ENCODE measurements around the gene PTPRA.
"Not testable (repeated sequence)": the region's sequence is repeated elsewhere in the genome, so short reads cannot be mapped to it uniquely, and the experiment has no call there.

Gene PTPRA, protein sequence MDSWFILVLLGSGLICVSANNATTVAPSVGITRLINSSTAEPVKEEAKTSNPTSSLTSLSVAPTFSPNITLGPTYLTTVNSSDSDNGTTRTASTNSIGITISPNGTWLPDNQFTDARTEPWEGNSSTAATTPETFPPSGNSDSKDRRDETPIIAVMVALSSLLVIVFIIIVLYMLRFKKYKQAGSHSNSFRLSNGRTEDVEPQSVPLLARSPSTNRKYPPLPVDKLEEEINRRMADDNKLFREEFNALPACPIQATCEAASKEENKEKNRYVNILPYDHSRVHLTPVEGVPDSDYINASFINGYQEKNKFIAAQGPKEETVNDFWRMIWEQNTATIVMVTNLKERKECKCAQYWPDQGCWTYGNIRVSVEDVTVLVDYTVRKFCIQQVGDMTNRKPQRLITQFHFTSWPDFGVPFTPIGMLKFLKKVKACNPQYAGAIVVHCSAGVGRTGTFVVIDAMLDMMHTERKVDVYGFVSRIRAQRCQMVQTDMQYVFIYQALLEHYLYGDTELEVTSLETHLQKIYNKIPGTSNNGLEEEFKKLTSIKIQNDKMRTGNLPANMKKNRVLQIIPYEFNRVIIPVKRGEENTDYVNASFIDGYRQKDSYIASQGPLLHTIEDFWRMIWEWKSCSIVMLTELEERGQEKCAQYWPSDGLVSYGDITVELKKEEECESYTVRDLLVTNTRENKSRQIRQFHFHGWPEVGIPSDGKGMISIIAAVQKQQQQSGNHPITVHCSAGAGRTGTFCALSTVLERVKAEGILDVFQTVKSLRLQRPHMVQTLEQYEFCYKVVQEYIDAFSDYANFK

DNA sequence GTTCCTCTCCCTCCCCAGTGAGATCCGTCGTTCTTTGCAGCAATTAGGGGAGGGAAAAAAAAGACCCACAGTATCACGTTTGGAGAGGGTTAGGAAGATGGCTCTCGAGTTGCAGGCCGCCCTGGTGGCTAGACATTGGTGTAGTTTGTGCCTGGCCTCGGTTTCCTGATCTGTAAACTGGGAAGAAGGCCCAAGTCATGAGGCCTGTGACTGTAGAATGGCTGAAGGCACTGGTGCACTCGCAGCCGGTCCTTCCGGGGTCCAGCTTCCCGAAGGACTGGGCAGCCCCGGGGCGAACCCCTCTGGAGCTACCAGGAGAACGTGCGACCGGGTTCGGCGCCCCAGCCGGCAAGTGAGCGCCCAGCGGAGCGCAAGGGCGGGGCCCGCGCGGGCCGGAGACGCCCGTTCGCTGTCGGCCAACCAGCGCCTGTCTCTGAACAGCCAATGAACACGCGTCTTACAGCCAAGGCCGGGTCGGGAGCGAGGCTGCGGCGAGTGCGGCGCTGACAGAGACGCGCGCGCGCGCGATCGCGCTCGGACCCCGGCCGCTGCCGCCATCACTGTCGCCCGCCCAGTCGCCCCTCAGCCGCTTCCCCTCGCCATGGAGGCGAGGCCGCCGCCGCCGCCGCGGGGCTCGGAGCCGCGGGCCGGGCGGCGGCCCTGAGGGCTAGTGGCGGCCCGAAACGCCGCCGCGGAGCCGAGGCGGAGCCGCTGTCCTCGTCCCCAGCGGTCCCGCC, at the start of gene PTPRA:
Gene PTPRA, plus strand, starts transcription at position 472 of the 737 bp plus-strand sequence. CDS start 90,797 bp downstream, outside the sequence.
- DNase-seq, result peak; percentile 91

DNA sequence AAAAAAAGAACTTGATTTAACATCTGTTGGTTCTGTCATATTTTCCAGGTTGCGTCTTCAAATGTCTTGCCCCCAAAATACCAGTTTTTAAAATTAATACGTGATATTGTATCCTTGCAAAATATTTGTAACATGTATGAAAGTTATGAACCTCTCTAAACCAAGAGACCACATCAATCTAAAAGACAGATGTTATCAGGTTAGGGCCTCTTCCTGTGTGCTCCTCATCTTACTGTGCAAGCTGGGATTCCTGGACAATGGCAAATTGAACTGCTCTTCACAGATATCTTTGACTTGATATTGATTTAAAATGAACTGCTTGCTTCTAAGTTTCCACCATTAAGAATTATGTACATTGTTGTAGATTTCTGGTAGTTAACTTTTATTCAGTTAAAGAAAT, 47.5 kb upstream of the PTPRA start:
- DNase-seq, result no peak

DNA sequence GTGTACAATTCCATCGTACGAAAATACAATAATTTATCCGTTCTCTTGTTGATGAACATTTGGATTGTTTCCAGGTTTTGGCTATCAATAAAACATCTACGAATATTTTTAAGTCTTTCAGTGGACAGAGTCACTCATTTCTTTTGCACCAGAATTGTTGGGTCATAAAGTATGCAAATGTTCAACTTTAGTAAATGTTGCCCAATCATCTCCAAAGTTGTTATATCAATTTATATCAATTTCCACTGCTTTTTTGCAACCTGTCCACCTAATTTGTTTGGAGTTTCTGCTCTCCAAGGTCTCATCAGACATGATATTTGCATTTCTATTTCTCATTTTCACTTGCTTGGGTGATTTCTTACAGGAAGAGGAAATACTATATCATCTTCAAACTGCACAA, 46.6 kb upstream of the PTPRA start:
- DNase-seq, result no peak

DNA sequence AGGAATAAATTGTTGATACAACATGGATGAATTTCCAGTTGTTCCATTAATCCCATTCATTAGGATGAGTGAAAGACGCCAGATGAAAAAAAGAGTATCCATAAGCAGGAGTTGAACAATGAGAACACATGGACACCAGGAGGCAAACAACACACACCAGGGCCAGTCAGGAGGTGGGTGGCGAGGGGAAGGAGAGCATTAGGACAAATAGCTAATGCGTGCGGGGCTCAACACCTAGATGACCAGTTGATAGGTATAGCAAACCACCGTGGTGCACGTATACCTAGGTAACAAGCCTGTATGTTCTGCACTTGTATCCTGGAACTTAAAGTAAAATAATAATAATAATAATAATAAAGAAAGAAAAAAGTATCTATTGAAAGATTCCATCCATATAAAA, 43.9 kb upstream of the PTPRA start:
- no peak for DNase-seq

DNA sequence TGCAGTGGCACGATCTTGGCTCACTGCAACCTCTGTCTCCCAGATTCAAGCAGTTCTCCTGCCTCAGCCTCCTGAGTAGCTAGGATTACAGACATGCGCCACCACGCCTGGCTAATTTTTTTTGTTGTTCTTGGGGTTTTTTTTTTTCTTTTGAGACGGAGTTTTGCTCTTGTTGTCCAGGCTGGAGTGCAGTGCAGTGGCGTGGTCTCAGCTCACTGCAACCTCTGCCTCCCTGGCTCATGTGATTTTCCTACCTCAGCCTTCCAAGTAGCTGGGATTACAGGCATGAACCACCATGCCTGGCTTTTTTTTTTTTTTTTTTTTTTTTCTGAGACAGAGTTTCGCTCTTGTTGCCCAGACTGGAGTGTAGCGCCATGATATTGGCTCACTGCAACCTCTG, 42.1 kb upstream of the PTPRA start:
- not testable (repeated sequence) for DNase-seq

DNA sequence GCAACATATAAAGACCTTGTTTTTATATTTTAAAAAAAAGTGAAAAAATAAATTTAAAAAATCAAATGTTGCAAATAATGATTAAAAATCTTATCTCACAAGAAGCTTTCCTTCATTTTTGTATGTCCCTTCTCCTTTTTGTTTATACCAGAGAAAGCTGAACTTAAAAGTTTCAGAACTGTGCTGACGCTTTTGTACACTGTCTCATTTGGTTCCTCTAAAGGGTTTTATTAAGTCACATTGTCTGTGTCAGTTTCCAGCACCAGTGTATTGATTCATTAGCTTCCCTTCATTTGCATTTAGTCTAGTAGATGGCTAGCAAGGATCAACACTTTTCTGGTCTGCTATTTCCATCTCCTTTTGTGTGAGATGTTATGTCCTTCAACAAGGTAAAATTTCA, 39.5 kb upstream of the PTPRA start:
- no peak for DNase-seq

DNA sequence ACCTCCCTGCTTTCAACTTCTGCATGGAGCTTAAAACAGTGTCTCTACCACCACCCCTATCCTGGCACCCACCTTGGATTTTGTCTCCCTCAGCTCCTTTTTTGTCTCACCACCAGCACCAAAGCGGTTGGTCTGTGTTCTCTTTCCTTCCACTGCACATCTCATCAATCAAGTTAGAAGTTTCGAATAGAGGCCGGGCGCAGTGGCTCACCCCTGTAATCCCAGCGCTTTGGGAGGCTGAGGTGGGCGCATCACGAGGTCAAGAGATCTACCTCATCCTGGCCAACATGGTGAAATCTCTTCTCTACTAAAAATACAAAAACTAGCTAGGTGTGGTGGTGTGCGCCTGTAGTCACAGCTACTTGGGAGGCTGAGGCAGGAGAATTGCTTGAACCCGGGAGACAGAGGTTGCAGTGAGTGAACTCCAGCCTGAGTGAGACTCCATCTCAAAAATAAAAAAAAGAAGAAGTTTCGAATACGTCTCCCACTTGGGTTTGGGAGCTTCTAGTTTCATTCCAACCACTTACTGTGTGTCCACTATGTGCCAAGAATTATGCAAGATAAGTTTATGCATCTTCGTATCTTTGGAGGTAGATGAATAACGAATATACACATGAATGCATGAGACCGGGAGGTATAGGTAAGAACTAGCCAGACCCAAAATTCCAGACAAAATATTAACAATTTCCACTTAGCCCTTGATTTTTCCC, 38.7 kb upstream of the PTPRA start:
- DNase-seq, result no peak

DNA sequence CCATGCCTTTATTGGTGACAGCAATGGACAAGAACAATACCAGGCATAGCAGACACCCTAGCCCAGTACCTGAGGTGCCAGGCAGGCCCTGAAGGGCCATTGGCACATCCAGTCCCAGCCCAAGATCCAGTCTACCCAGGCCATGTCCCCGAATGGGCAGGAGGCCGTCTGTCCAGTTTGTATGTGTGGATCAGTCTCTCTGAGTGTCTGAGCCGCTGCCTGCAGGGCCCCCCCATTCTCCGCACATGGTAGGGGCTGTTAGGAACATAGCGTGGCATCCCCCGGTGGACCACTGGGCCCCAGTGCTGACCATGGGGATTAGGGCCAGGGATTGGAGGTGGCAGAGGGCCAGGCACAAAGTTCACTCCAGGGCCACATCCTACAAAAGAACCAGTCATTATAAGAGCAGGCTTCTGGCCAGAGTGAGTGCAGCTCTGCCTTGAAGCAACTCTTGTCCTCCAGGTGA, 37.9 kb upstream of the PTPRA start:
- no peak for DNase-seq

DNA sequence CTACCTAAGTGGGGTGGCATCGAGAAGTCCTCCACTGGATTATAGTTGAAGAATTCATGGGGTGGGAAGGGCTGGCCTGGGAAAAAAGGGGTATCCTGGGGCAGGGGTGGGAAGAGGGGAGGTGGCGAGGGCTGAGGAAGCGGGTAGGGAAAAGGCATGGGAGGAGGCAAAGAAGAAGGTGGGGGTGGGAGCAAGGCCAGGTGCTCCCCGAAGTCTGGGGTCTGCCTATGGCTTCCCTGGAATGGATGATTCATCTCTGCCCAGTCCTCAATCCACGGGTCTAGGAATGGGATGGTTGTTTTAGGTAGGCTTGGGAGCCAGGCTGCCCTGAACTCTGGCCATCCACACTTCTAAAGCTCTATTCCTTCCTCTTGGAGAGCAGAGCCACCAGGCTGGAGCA, 37.2 kb upstream of the PTPRA start:
- no peak for DNase-seq

DNA sequence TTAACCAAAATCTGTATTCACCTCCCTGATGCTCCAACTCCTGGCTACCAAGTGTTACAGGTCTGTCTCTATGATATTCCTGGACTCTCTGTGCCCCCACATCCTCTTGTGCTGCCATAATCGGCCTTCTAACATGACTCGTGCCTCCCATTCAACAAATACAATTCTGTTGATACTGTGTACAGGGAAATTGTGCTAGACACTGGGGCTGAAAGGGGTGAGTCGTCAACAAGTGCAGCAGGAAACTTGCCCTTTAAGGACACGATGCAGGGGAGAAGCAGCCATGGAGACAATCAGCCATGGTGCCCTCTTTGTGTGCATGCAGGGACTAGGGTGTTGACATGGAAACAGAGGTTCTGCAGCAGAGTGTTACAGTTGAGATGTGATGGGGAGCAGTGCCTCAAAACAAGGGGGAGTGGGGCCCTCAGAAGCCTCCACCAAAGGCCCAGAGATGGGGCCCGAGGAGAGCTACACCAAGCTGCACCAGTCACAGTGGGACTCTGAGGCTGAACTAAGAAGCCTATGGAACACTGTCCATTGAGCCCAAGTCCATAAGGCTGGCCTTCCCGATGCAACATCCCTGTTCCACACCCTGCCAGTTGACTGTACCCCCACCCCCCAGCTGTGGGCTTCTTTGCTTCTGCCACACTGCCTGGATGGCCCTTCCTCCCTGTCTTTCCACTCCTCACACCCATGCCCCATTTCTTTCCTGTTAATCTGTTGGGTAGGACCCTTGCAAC, 35.9 kb upstream of the PTPRA start:
- no peak for DNase-seq

DNA sequence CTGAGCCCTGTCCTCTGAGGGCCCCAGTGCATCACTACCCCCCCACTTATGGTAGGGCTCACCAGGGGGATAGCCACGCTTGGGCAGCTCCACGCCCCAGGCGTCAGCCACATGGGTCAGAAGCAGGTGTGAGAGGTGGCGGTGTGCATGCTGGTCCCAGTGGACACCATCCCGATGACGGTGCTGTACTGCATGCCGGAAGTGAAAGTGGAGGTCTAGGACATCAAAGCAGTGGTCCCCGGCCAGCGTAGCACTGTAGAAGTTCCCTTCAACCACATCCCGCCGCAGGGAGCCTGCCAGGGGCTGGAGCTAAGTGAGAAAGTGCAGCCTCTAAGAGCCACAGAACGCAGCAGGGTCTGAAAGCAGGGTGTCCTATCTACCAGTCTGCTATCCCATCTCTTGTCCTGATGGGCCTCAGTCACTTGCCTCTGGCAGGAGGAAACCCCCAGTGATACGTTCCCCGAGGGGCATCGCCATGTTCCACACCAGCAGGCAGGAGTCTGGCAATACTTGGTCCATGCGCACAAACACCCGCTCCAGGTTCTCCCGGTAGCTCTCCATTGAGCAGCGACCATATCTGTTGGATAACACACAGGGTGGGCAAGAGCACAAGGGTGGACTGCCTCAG, 35.0 kb upstream of the PTPRA start:
- no peak for DNase-seq

DNA sequence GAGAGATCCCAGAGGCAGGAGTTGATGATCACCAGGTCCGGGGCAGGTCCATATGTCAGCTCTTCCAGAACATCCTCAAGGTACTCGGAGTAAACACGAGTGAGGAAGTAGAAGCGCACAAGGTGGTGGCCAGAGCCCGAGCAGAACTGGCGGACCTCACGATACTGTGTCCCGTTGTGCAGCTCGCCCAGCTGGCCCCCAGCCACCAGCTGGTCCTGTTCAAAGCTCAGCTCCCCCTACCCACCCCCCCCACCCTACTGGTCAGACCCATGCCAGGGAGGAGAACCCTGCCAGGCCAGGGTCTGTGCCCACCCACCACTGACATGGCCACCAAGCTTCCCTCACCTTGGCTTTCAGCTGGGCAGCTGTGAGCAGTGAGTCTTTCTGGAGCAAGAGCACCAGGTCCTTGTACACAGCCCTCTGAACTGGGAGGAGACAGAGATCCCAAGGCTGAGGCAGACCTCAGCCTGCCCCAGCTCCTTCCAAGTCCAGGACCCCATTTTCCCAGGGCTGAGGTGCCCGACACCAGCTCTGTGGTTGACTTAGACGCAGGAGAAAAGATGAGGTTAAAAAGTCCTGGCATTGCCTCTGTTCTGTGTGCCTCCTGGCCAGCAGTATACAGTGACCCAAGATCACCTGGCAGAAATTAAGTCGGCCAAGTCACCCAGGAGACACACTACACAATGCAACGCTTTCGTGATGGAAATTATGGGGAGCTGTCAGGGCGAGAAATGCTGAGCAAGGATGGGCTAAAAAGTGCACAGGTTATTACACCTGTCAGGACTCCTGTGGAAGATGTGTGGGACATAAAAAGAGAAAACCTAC, 34.2 kb upstream of the PTPRA start:
- no peak for DNase-seq

DNA sequence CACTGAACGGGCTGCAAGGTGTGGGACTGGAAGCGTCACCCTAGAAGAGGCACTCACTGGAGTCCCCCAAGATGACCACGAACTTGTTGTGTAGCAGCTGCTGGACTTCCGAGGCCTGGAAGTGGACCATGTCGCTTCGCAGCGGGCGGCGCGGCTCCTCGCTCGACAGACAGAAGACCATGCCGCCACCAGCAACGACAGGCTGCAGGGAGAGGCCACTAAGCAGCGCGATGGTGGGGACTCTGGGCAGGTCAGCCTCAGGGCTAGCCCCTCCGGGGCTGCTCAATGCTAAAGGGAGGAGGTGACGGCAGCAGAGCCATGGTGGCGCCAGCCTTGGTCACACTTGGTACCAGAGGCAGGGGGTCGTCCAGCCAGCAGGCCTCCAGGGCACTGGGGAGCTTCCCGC, 33.5 kb upstream of the PTPRA start:
- DNase-seq, result no peak

DNA sequence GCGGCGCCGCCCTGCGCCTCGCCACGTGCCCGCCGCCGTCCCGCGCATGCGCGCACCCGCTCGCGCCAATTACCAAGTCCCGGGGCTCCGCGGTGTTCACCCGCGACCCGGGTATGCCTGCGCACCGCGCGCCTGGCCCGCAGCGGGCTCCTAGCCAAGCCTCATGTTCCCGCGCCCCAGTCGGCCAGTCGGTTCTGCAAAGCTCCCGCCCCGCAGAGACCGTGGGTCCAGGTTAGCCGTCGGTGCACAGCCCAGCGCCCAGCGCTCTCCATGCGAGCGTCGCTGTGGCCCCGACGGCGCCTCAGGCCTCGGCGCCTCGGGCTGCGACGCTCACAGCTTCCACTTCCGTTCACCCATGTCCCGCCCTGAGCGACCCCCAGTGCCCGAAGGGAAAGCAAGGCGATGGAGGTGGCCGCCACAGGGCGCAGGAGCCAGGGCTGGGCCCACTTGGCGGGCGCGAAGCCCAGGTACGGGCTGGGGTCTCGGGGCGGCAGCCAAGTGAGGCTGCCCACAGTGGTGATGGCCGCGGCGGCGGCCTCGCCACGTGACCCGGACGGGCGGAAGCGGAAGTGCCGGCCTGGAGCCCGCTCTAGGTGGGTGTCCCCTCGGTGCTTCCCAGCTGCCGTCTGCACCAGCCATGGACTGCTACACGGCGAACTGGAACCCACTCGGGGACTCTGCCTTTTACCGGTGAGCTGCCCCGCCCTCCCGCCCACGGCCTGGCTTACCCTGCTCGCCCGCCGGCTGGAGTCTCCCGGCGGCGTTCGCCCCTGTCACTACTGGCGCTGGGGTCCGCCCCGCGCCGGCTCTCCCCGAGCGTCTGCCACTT, 32.9 kb upstream of the PTPRA start, which contains the start of the genes PCED1A and VPS16:
Gene PCED1A, minus strand, starts transcription at position 518 of the 829 bp plus-strand sequence. CDS start 743 bp downstream, outside the sequence.
Gene VPS16, plus strand, starts transcription at position 608 of the 829 bp plus-strand sequence. Its CDS starts 30 bp downstream, at position 638.
- peak; percentile 85 for DNase-seq

DNA sequence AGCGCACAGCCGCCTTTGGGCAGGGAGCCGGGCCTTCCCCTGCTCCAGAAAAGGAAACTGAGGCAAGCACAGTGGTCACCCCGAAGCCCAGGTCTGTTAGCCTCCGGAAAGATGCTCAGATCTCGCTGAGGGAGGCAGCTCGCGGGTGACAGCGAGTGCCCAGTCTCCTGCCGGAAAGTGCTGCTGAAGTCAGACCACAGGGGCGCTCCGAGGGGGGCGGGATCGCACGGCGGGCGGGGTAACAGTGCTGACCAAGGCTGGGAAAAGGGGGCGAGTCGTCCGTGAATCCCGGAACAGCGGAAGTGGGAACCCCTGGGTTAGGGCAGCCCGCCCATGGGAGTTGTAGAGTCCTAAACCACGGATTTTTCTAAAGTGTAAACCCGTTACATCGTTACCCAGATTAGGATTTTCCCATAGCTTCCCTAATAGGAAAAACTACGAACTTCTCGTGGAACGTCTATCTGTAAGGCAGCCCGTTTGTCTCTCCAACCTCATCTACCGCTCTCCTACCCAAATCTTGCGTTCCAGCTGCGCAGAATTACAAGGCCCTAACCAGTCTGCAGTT, 32.2 kb upstream of the PTPRA start:
- peak; percentile 16 for DNase-seq

DNA sequence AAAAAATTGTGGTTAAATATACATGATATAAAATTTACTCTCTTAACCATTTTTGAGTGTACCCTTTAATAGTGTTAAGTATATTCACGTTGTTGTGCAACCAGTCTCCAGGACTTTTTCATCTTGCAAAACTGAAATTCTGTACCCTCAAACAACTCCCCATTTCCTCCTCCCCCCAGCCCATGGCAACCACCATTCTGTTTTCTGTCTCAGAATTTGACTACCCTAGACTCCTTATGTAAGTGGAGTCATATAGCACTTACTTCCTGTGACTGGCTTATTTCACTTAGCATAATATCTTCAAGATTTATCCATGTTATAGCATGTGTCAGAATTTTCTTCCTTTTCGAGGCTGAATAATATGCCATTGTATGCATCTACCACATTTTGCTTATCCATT, 27.7 kb upstream of the PTPRA start:
- DNase-seq, result no peak

DNA sequence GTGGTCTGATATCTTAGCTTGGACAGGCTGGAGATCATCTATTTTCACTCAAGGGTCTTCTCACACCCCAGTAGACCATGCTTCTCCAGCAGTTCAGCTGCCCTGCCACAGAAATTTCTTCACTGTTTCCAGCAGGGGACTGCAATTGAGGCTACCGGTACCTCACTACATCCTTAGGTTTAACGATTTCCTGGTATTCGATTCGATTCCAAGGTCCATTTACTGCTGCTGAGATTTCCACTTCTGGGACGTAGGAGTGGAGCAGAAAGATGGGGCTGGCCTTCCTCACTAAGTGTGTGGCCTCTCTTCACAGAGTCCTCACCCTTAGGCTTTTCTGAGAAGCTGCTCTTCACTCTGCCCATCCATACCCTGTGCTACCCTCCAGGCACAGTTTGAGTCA, 26.6 kb upstream of the PTPRA start:
- no peak for DNase-seq

DNA sequence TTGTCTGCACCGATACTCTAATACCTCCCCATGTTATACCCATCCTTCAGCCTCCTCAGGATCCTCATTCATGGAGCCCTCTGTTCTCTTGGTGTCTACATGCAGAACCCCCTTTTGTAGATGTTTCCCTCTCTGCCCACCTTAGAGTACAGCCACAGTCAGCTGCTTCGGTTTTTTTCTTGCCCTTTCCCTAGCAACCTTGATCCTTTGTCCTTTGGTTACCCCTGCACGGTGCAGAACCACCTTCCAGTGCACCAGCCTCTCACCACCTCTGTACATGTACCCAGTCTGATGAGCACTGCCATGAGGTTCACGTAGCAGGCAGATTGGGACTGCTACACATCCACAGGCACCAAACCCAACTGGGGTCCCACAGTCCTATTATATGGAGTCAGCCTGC, 25.5 kb upstream of the PTPRA start:
- DNase-seq, result no peak

DNA sequence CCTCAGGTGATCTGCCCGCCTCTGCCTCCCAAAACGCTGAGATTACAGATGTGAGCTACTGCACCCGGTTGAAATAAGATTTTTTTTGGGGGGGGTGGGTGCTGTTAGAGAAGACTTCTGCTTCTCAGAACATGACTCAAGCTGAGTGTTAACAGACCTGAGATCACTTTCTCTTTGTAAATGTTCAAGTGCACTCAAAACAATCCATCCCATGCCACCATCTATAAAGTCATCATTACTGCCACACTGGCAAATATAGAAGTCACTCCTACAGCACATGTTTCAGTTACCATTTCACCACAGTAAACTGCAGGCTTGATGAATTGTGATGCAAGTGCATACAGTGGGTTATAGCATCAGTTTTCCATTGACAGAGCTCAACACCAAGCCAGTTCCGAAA, 23.8 kb upstream of the PTPRA start:
- DNase-seq, result no peak

All from activated CD4-positive, alpha-beta T cell treated with anti-CD3 and anti-CD28 coated beads, Interleukin-2, amount 50 U/mL, for 1 hour (primary cell).